ENCODE measurements around the gene PLD5. TPM values are rescaled to one million over a fixed set of nuclear protein-coding genes. Genes with fewer than 3 reads are reported as not detected.
"Not testable (repeated sequence)": the region's sequence is repeated elsewhere in the genome, so short reads cannot be mapped to it uniquely, and the experiment has no call there.

Gene PLD5
- total RNA-seq, 1 donor from 2014 or later = not detected

DNA sequence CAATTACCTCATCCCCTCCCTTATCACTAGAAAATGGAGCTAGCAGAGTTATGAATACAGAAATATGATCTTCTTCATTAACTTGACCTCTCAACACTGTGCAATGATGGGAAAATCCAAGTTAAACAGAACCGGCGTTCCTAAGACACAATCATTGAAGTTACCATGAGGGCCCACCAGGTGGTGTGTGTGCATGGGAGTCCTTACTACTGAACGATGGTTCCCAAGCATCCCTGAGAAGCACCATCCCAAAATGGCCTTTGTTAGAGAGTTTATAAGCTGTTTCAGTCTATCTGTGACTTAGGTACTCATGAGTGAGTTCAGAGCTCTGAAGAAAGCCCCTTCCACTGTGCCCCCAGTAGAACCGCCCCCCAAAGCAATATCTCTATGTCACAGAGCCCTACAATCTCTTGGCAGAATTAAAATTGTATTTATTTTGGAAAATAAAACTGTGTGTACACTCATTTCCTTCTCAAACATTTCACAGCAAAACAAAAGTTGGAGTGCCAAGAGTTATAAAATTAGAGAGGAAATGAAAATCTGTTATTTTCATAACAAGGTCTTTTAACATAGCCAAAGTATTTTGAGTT lies 56.8 kb downstream of the PLD5 start:
- no peak overlapping the region for H3K27ac Mint-ChIP-seq
- peak; percentile 37 for ATAC-seq (ENCODE audit: low read depth)

DNA sequence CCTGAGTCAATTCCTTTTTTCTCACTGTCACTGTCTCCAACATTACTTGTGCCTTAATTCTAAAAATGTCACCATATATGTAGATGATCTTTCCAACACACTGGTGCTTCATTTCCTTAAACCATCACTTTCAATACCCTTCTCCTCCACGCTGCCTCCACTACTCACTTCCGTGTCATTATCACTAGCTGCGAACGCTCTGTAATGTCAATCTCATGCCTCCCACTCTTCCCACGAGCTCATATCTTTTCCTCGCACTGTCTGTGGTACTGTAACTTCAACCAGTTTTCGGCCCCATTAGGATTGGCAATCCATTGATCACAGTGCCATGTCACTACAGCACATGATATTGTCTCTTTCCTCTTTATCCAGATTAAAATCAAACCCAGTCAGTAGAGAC lies 61.6 kb downstream of the PLD5 start:
- peaks cover 1% of the 10 kb centered on the region for H3K4me1 Mint-ChIP-seq
- H3K4me3 Mint-ChIP-seq = no peak overlapping the region
- peaks cover 5% of the 10 kb centered on the region for H3K27me3 Mint-ChIP-seq
- no peak for ATAC-seq (ENCODE audit: low read depth)
- DNase-seq = no peak
- intact Hi-C loops (cut with micrococcal nuclease) = loop anchor here (5.0 to 10.0 kb wide), 2 partner anchors 324 to 562 kb away; no protein-coding TSS in a partner anchor
- H3K9me3 Mint-ChIP-seq = no peaks in the 10 kb centered on the region
- no peak overlapping the region for H3K27ac Mint-ChIP-seq
- TF ChIP-seq, protein P1, sequence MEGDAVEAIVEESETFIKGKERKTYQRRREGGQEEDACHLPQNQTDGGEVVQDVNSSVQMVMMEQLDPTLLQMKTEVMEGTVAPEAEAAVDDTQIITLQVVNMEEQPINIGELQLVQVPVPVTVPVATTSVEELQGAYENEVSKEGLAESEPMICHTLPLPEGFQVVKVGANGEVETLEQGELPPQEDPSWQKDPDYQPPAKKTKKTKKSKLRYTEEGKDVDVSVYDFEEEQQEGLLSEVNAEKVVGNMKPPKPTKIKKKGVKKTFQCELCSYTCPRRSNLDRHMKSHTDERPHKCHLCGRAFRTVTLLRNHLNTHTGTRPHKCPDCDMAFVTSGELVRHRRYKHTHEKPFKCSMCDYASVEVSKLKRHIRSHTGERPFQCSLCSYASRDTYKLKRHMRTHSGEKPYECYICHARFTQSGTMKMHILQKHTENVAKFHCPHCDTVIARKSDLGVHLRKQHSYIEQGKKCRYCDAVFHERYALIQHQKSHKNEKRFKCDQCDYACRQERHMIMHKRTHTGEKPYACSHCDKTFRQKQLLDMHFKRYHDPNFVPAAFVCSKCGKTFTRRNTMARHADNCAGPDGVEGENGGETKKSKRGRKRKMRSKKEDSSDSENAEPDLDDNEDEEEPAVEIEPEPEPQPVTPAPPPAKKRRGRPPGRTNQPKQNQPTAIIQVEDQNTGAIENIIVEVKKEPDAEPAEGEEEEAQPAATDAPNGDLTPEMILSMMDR (IDR thresholded peaks at IDR 0.05) = no peak
- ChIA-PET POLR2A (no interaction called here), CTCF (no interaction called here)
- H3K36me3 Mint-ChIP-seq (ENCODE audit: low read depth) = no peaks in the 10 kb centered on the region

More for the DNA sequence above, 56.8 kb downstream of the PLD5 start:
- Mint-ChIP-seq H3K36me3 (ENCODE audit: low read depth) (no peaks in the 10 kb centered on the region), H3K4me3 (no peak overlapping the region), H3K4me1 (peaks cover 4% of the 10 kb centered on the region), H3K9me3 (no peaks in the 10 kb centered on the region), H3K27me3 (peaks cover 9% of the 10 kb centered on the region)
- POLR2A ChIA-PET = no interaction called here
- intact Hi-C loops (cut with micrococcal nuclease) = loop anchor here (10.0 kb wide), 1 partner anchor 557 kb away; no protein-coding TSS in a partner anchor
- TF ChIP-seq, protein P1 (IDR thresholded peaks at IDR 0.05) = no peak
- CTCF ChIA-PET = interaction anchor here (0.9 to 1.2 kb wide), 2 partner anchors 10 to 857 kb away, joined by 4 read pairs; no protein-coding TSS in a partner anchor
- no peak for DNase-seq

DNA sequence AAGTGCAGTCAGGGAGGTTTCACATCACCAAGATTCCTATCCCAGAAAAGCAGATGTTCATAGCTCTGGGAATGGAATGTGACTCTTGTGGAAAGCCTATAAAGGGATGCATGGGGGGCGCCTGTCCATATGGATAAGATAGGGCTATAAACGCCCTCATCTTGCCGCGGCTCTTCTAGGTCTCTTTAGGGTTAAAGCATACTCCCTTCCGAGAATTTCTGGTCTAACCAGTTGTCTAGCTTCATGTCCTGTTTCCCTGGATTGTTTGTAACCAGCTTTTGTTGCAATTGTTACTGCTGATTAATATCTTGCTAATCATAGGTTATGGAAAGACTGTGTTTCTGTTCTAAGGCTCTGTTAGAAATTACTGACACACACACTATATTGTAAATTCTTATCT lies 64.8 kb downstream of the PLD5 start:
- H3K9me3 Mint-ChIP-seq; POLR2A ChIA-PET; H3K4me3 Mint-ChIP-seq; H3K27ac Mint-ChIP-seq; H3K36me3 Mint-ChIP-seq (ENCODE audit: low read depth); DNase-seq; CTCF ChIA-PET; H3K4me1 Mint-ChIP-seq; H3K27me3 Mint-ChIP-seq; ATAC-seq (ENCODE audit: low read depth): not testable (repeated sequence)
- intact Hi-C loops (cut with micrococcal nuclease) = loop anchor here (5.0 to 10.0 kb wide), 2 partner anchors 328 to 565 kb away; no protein-coding TSS in a partner anchor

DNA sequence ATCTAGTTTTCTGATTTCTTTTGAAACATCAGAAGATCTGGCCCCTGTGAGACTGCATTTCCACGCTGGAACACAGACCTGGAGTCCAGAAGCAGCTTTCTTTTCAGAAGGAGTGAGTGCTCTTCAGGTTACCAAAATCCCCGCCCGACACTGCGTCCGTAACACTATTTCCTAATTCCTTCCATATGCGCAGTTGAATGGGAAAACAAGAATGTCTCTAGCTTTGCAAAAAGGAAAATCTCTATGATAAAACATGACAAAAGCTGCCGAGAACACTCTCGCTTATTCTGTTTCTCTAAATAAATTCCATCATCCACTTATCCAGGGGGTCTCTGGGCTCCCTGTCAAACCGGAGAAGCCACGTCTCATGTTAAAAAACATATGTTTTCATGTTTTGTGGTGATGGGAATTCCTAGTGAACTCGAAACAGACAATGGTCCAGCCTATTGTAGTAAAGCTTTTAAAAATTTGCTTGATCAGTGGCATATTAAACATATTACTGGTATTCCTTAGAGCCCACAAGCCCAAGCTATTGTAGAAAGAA lies 67.7 kb downstream of the PLD5 start:
- ChIA-PET POLR2A (no interaction called here), CTCF (interaction anchor here (0.7 kb wide), 1 partner anchor 13 kb away, joined by 3 read pairs; no protein-coding TSS in a partner anchor)
- Mint-ChIP-seq H3K36me3 (ENCODE audit: low read depth) (no peaks in the 10 kb centered on the region), H3K4me3 (no peak overlapping the region), H3K27ac (no peak overlapping the region), H3K9me3 (no peaks in the 10 kb centered on the region), H3K27me3 (peaks cover 8% of the 10 kb centered on the region), H3K4me1 (peaks cover 2% of the 10 kb centered on the region)
- ATAC-seq (ENCODE audit: low read depth) (no peak), DNase-seq (no peak)
- intact Hi-C loops (cut with micrococcal nuclease) = no loop called here
- TF ChIP-seq, protein P1 (IDR thresholded peaks at IDR 0.05) = no peak

DNA sequence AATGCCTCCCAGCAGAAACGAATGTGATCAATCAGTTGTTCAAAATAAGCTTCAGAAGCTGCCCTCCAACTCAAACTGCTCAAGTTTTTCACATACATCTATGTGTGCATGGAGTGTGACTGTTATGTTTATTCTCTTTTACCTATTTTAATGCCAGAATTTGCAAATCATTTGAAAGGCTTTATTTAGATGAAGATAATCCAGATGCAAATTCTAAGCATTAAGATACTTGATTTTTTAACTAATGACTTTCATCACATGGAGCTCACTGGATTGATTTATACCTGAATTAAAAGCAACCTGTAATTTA lies 69.5 kb downstream of the PLD5 start:
- intact Hi-C loops (cut with micrococcal nuclease) = no loop called here
- TF ChIP-seq, protein P1 (IDR thresholded peaks at IDR 0.05) = no peak
- CTCF ChIA-PET = interaction anchor here (1.0 to 1.7 kb wide), 5 partner anchors 12 to 870 kb away, joined by 3 to 7 read pairs (median 4); no protein-coding TSS in a partner anchor
- H3K36me3 Mint-ChIP-seq (ENCODE audit: low read depth) = no peaks in the 10 kb centered on the region
- DNase-seq (no peak), ATAC-seq (ENCODE audit: low read depth) (no peak)
- H3K4me1 Mint-ChIP-seq = peaks cover 2% of the 10 kb centered on the region
- no peak overlapping the region for H3K4me3 Mint-ChIP-seq
- H3K27ac Mint-ChIP-seq = no peak overlapping the region
- POLR2A ChIA-PET = no interaction called here
- H3K27me3 Mint-ChIP-seq = peaks cover 8% of the 10 kb centered on the region
- H3K9me3 Mint-ChIP-seq = no peaks in the 10 kb centered on the region

Measured in activated B cell treated with CpG ODN at 0.5 μM for 24 hours (primary cell).